Ishikawa (cell line): ENCODE data around the gene PDE1C.

Experiments used
- CEBPB ChIP-seq: IDR thresholded peaks from 2 replicates; pipeline ENCODE4 v1.6.1; 2012
- CREB1 ChIP-seq: IDR thresholded peaks from 2 replicates; pipeline ENCODE4 v1.6.1; 2012; ENCODE audit warnings: low read depth
- EGR1 ChIP-seq: IDR thresholded peaks from 2 replicates; pipeline ENCODE4 v1.6.1; 2012
- EP300 ChIP-seq: IDR thresholded peaks from 2 replicates; pipeline ENCODE4 v1.6.1; 2012; ENCODE audit warnings: borderline replicate concordance
- FOXM1 ChIP-seq: IDR thresholded peaks from 2 replicates; pipeline ENCODE4 v1.6.1; 2012; ENCODE audit warnings: low read depth, borderline replicate concordance
- MAX ChIP-seq: IDR thresholded peaks from 2 replicates; pipeline ENCODE4 v1.6.1; 2012
- NFIC ChIP-seq: IDR thresholded peaks from 2 replicates; pipeline ENCODE4 v1.6.1; 2012
- RAD21 ChIP-seq: IDR thresholded peaks from 2 replicates; pipeline ENCODE4 v1.6.1; 2012; ENCODE audit warnings: low read depth
- REST ChIP-seq: IDR thresholded peaks from 2 replicates; pipeline ENCODE4 v1.6.1; 2012; ENCODE audit warnings: low read depth, mild to moderate bottlenecking
- TAF1 ChIP-seq: IDR thresholded peaks from 2 replicates; pipeline ENCODE4 v1.6.1; 2012; ENCODE audit warnings: low read depth, mild to moderate bottlenecking
- TCF12 ChIP-seq: IDR thresholded peaks from 2 replicates; pipeline ENCODE4 v1.6.1; 2012; ENCODE audit warnings: low read depth
- TEAD4 ChIP-seq: IDR thresholded peaks from 2 replicates; pipeline ENCODE4 v1.6.1; 2012
- USF1 ChIP-seq: IDR thresholded peaks from 2 replicates; pipeline ENCODE4 v1.6.1; 2012
- YY1 ChIP-seq: IDR thresholded peaks from 2 replicates; pipeline ENCODE4 v1.6.1; 2012; ENCODE audit warnings: low read depth
- ZBTB7A ChIP-seq: IDR thresholded peaks from 2 replicates; pipeline ENCODE4 v1.6.1; 2012; ENCODE audit warnings: low read depth

The PDE1C gene

GRCh38 chr7:31919678-31920369 is 150.4 kb downstream of the PDE1C start:
- TF ChIP-seq NFIC (no peak), RAD21 (no peak), CREB1 (no peak), MAX (no peak), TAF1 (no peak), EGR1 (no peak), CEBPB (no peak), YY1 (no peak), EP300 (no peak), TEAD4 (no peak), ZBTB7A (no peak), REST (no peak)

GRCh38 chr7:31918706-31919393 is 151.4 kb downstream of the PDE1C start:
- TF ChIP-seq CREB1, result no peak
- TF ChIP-seq REST, result no peak
- TF ChIP-seq TCF12, result no peak
- TF ChIP-seq NFIC, result no peak
- TF ChIP-seq CEBPB, result no peak
- TF ChIP-seq FOXM1, result no peak
- TF ChIP-seq RAD21, result no peak
- TF ChIP-seq TAF1, result no peak
- TF ChIP-seq EP300, result no peak
- TF ChIP-seq EGR1, result no peak
- TF ChIP-seq USF1, result no peak
- no peak for TF ChIP-seq TEAD4
- no peak for TF ChIP-seq MAX
- TF ChIP-seq ZBTB7A, result no peak
- no peak for TF ChIP-seq YY1

- TF ChIP-seq TEAD4, result no peak
- TF ChIP-seq EGR1, result no peak
- TF ChIP-seq NFIC, result no peak
- no peak for TF ChIP-seq CREB1
- no peak for TF ChIP-seq TAF1
- TF ChIP-seq ZBTB7A, result no peak
- TF ChIP-seq FOXM1, result no peak
- TF ChIP-seq TCF12, result no peak
- TF ChIP-seq USF1, result no peak
These were observed 153.0 kb downstream of the PDE1C start for GRCh38 chr7:31917256-31917655.

GRCh38 chr7:31910191-31910590 is 160.0 kb downstream of the PDE1C start:
- no peak for TF ChIP-seq RAD21
- no peak for TF ChIP-seq MAX
- no peak for TF ChIP-seq TEAD4
- no peak for TF ChIP-seq USF1
- TF ChIP-seq FOXM1, result no peak

- TF ChIP-seq YY1 (no peak), NFIC (no peak), USF1 (no peak), TCF12 (no peak), FOXM1 (no peak), MAX (no peak), REST (no peak), CEBPB (no peak), EGR1 (no peak), TAF1 (no peak)
These were observed 163.6 kb downstream of the PDE1C start for GRCh38 chr7:31906479-31907171.
